ENCODE data around the gene PTH2. TPM values are rescaled to one million over a fixed set of nuclear protein-coding genes. Genes with fewer than 3 reads are reported as not detected.

Gene PTH2
- total RNA-seq, 2 donors from 2014 or later, result not detected

GRCh38 chr19:49419173-49419572, 4.1 kb downstream of the PTH2 start:
- no peak for ATAC-seq (ENCODE audit: insufficient number of reproducible peaks, low FRiP score, low read depth)
- H3K9me3 ChIP-seq, result no peaks in the 10 kb centered on the region
- H3K27ac ChIP-seq, result no peak overlapping the region
- TF ChIP-seq CTCF (IDR thresholded peaks at IDR 0.05), result no peak
- no peak overlapping the region for H3K4me3 ChIP-seq
- H3K4me1 ChIP-seq (ENCODE audit: control insufficient read depth in 1 of 2, low read depth in 2 of 2), result peaks cover 12 to 28% of the 10 kb centered on the region in 2 donors
- no peak for DNase-seq (ENCODE audit: low spot score)
- no peaks in the 10 kb centered on the region for H3K36me3 ChIP-seq
- peaks cover 19% of the 10 kb centered on the region for H3K27me3 ChIP-seq (replicated peaks; ENCODE audit: insufficient read depth)

DNA sequence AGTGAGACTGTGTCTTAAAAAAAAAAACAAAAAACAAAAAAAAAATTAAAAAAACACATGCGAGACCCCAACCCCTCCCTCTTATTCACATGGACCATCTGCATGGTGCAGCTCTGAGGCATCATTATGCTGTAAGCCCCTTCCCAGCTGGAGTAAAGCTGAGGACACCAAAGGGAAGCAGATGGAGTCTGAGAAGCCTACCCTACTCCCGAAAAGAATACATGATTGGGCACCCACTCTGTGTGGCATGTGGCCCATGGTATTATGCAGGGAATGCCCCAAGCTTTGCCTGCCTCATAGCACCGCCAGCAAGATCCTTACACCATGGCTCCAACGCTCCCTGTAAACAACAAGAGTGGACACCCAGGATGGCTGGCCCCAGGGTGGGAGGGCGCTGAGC, 4.7 kb downstream of the PTH2 start:
- H3K4me3 ChIP-seq, result no peak overlapping the region
- no peak for ATAC-seq (ENCODE audit: insufficient number of reproducible peaks, low FRiP score, low read depth)
- no peak for TF ChIP-seq CTCF (IDR thresholded peaks at IDR 0.05)
- DNase-seq (ENCODE audit: low spot score), result no peak
- H3K9me3 ChIP-seq, result no peaks in the 10 kb centered on the region
- H3K27me3 ChIP-seq (replicated peaks; ENCODE audit: insufficient read depth), result peaks cover 16% of the 10 kb centered on the region
- H3K27ac ChIP-seq, result no peak overlapping the region
- H3K36me3 ChIP-seq, result no peaks in the 10 kb centered on the region
- peaks cover 12 to 26% of the 10 kb centered on the region in 2 donors for H3K4me1 ChIP-seq (ENCODE audit: control insufficient read depth in 1 of 2, low read depth in 2 of 2)

DNA sequence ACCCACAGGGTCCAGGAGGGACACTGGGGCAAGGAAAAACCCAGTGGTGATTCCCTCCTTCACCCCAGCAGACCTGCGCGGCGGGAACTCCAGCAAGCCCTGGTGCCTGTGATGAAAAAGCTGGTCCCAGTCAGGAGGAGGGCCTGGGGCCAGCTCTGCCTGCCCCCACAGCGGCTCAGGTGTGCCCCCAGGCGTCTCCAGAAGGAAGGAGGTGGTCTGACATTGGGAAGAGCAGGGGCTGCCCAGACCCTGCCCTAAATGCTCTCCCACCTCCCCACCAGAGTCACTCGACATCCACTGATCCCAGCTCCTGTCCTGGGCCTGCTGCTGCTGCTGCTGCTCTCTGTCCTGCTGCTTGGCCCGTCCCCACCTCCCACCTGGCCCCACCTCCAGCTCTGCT, 6.2 kb downstream of the PTH2 start:
- ATAC-seq (ENCODE audit: insufficient number of reproducible peaks, low FRiP score, low read depth), result no peak
- Histone ChIP-seq H3K4me3 (no peak overlapping the region), H3K27ac (no peak overlapping the region), H3K27me3 (replicated peaks; ENCODE audit: insufficient read depth) (peaks cover 8% of the 10 kb centered on the region), H3K9me3 (no peaks in the 10 kb centered on the region), H3K36me3 (no peaks in the 10 kb centered on the region), H3K4me1 (ENCODE audit: control insufficient read depth in 1 of 2, low read depth in 2 of 2) (peaks cover 0 to 12% of the 10 kb centered on the region in 2 donors)
- DNase-seq (ENCODE audit: low spot score), result no peak
- TF ChIP-seq CTCF (IDR thresholded peaks at IDR 0.05), result no peak

DNA sequence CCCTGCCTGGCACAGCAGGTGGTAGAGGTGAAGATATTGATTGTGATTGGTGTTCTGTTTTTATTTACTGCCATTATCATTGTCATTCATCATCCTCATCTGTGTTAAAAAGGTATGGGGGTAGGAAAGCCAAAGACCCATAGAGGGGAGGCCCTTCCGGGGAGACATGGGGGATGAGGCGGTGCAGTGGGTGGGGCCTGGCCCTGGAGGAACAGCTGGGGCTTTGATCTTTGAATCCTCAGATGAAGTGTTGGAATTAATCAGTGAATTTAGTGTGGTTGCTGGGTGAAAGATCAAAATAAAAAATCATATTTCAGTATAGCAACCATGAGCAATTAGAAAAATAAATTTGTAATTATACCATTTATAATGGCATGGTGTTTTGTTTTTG, 7.4 kb downstream of the PTH2 start:
- Histone ChIP-seq H3K4me3 (no peak overlapping the region), H3K27ac (no peak overlapping the region), H3K4me1 (ENCODE audit: control insufficient read depth in 1 of 2, low read depth in 2 of 2) (peaks cover 0 to 3% of the 10 kb centered on the region in 2 donors), H3K27me3 (replicated peaks; ENCODE audit: insufficient read depth) (no peaks in the 10 kb centered on the region), H3K36me3 (no peaks in the 10 kb centered on the region), H3K9me3 (no peaks in the 10 kb centered on the region)
- ATAC-seq (ENCODE audit: insufficient number of reproducible peaks, low FRiP score, low read depth) (no peak), DNase-seq (ENCODE audit: low spot score) (no peak)
- TF ChIP-seq CTCF (IDR thresholded peaks at IDR 0.05), result no peak

DNA sequence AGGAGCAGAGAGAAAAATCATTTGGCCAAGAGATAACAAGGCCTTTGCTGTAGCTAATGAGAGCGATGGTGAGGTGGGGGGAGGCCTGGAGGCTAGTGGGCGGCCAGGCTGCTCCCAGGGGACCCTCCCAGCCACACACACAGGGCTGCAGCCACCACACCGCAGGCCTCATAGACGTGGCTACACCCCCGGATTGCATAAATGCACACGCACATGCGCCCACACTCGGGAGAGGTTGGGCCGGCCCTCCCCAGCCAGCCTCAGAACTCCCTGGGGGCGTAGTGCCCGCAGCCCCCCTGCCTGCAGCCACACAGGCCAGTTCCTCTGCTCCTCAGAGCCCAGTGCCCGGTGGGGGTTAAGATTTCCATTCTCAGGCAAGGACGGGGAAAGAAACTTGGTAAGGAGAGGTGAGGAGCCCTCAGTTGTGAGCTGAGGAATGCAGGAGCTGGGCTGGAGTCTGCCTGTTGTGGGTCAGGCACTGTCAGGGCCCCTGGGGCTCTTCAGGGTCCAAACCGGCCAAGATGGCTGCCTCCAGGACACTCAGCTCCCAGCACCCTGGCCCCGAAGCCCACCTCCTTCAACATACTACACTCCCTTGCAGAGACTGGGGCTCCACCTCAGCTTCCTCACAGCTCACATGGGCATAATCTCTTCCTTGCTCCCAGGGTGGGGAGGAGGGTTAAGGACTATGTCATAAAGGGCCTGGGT, 8.0 kb downstream of the PTH2 start:
- no peak overlapping the region for H3K4me3 ChIP-seq
- TF ChIP-seq CTCF (IDR thresholded peaks at IDR 0.05), result no peak
- no peaks in the 10 kb centered on the region for H3K9me3 ChIP-seq
- H3K36me3 ChIP-seq, result no peaks in the 10 kb centered on the region
- no peaks in the 10 kb centered on the region for H3K27me3 ChIP-seq (replicated peaks; ENCODE audit: insufficient read depth)
- ATAC-seq (ENCODE audit: insufficient number of reproducible peaks, low FRiP score, low read depth) (no peak), DNase-seq (ENCODE audit: low spot score) (no peak)
- no peaks in the 10 kb centered on the region for H3K4me1 ChIP-seq (ENCODE audit: control insufficient read depth in 1 of 2, low read depth in 2 of 2)
- H3K27ac ChIP-seq, result no peak overlapping the region

Data from thoracic aorta (tissue), 2 donors.